ENCODE results near the gene CD24. TPM values are rescaled to one million over a fixed set of nuclear protein-coding genes. Genes with fewer than 3 reads are reported as not detected.

The CD24 gene
- total RNA-seq, 1 experiment from 2014 or later = 937 TPM

- Mint-ChIP-seq H3K4me1 (peaks cover 18% of the 10 kb centered on the region), H3K4me3 (no peak overlapping the region), H3K27ac (0 out of 2 replicates have a peak overlapping the region, but pooled peaks have one; percentile 21), H3K27me3 (ENCODE audit: low read depth) (no peaks in the 10 kb centered on the region), H3K36me3 (peaks cover 37% of the 10 kb centered on the region), H3K9me3 (peaks cover 16% of the 10 kb centered on the region)
- ATAC-seq (peak; percentile 22), DNase-seq (ENCODE audit: low spot score) (no peak)
- ChIA-PET CTCF (interaction anchor here (0.7 to 1.4 kb wide), 3 partner anchors 12 to 360 kb away, joined by 3 to 5 read pairs (median 4); no protein-coding TSS in a partner anchor), POLR2A (interaction anchor here (0.6 to 1.1 kb wide), 2 partner anchors 72 to 233 kb away, joined by 3 read pairs; no protein-coding TSS in a partner anchor)
- TF ChIP-seq PRRX2 (CRISPR knock-in tag; IDR thresholded peaks at IDR 0.05) (peak; percentile 69; the same call in 1 of the 2 replicates), ELF4 (CRISPR knock-in tag; IDR thresholded peaks at IDR 0.05; ENCODE audit: low read depth) (no peak)
Observed at GRCh38 chr6:106967936-106968555, 6.5 kb downstream of the CD24 start.

- CTCF ChIA-PET = interaction anchor here (0.7 to 1.6 kb wide), 4 partner anchors 13 to 273 kb away, joined by 3 to 5 read pairs (median 4); no protein-coding TSS in a partner anchor
Observed at GRCh38 chr6:106966671-106967640, 7.6 kb downstream of the CD24 start.

GRCh38 chr6:106966229-106966628 is 8.3 kb downstream of the CD24 start:
- H3K36me3 Mint-ChIP-seq = peaks cover 20% of the 10 kb centered on the region
- H3K9me3 Mint-ChIP-seq = peaks cover 16% of the 10 kb centered on the region
- POLR2A ChIA-PET = no interaction called here
- ATAC-seq (no peak), DNase-seq (ENCODE audit: low spot score) (no peak)
- no peak for TF ChIP-seq TP53 (CRISPR knock-in tag; IDR thresholded peaks at IDR 0.05)
- CTCF ChIA-PET = interaction anchor here (1.0 to 1.6 kb wide), 3 partner anchors 14 to 272 kb away, joined by 3 to 5 read pairs (median 3); no protein-coding TSS in a partner anchor
- no peak overlapping the region for H3K4me3 Mint-ChIP-seq
- H3K27ac Mint-ChIP-seq = no peak overlapping the region
- H3K27me3 Mint-ChIP-seq (ENCODE audit: low read depth) = no peaks in the 10 kb centered on the region
- peaks cover 7% of the 10 kb centered on the region; the same call in 1 of the 2 replicates for H3K4me1 Mint-ChIP-seq

More at GRCh38 chr6:106966671-106967640, 7.6 kb downstream of the CD24 start:
- TF ChIP-seq CREM (CRISPR knock-in tag; IDR thresholded peaks at IDR 0.05) = 0 out of 2 replicates have a peak, but pooled peaks have one; percentile 22
- TF ChIP-seq JUN (CRISPR knock-in tag; IDR thresholded peaks at IDR 0.05) = no peak
- Mint-ChIP-seq H3K4me1 (peaks cover 12% of the 10 kb centered on the region), H3K27me3 (ENCODE audit: low read depth) (no peaks in the 10 kb centered on the region), H3K4me3 (no peak overlapping the region), H3K36me3 (peaks cover 26% of the 10 kb centered on the region), H3K9me3 (peaks cover 16% of the 10 kb centered on the region), H3K27ac (peak overlapping the region; percentile 4; the same call in 1 of the 2 replicates)
- no peak for DNase-seq (ENCODE audit: low spot score)
- POLR2A ChIA-PET = no interaction called here
- ATAC-seq = peak; percentile 10

GRCh38 chr6:106964954-106965353 is 9.6 kb downstream of the CD24 start:
- DNase-seq (ENCODE audit: low spot score) = no peak
- Mint-ChIP-seq H3K27me3 (ENCODE audit: low read depth) (no peaks in the 10 kb centered on the region), H3K36me3 (peaks cover 10% of the 10 kb centered on the region), H3K27ac (no peak overlapping the region), H3K9me3 (peaks cover 16% of the 10 kb centered on the region), H3K4me1 (0 out of 2 replicates have a peak, but pooled peaks cover 3% of the 10 kb centered on the region), H3K4me3 (no peak overlapping the region)
- TF ChIP-seq PREB (CRISPR knock-in tag; IDR thresholded peaks at IDR 0.05; ENCODE audit: borderline replicate concordance) (no peak), SMAD3 (CRISPR knock-in tag; IDR thresholded peaks at IDR 0.05; ENCODE audit: borderline replicate concordance) (no peak), FOXP1 (CRISPR knock-in tag; IDR thresholded peaks at IDR 0.05; ENCODE audit: borderline replicate concordance) (no peak), ZNF121 (CRISPR knock-in tag; IDR thresholded peaks at IDR 0.05) (no peak)
- no peak for ATAC-seq
- CTCF ChIA-PET = interaction anchor here (1.6 kb wide), 1 partner anchor 15 kb away, joined by 5 read pairs; no protein-coding TSS in a partner anchor
- POLR2A ChIA-PET = no interaction called here

- no peaks in the 10 kb centered on the region for H3K27me3 Mint-ChIP-seq (ENCODE audit: low read depth)
- no peaks in the 10 kb centered on the region for H3K4me1 Mint-ChIP-seq
- H3K9me3 Mint-ChIP-seq = peaks cover 14% of the 10 kb centered on the region
- no peak overlapping the region for H3K27ac Mint-ChIP-seq
- ATAC-seq (no peak), DNase-seq (ENCODE audit: low spot score) (no peak)
- CTCF ChIA-PET = interaction anchor here (1.0 kb wide), 1 partner anchor 15 kb away, joined by 3 read pairs; no protein-coding TSS in a partner anchor
- peaks cover 3% of the 10 kb centered on the region for H3K36me3 Mint-ChIP-seq
- no peak overlapping the region for H3K4me3 Mint-ChIP-seq
- POLR2A ChIA-PET = no interaction called here
- TF ChIP-seq JAZF1 (CRISPR knock-in tag; IDR thresholded peaks at IDR 0.05) (no peak), GTF2I (CRISPR knock-in tag; conservative IDR thresholded peaks at IDR 0.05) (no peak), ZNF425 (CRISPR knock-in tag; conservative IDR thresholded peaks at IDR 0.05) (no peak), FOXP4 (CRISPR knock-in tag; IDR thresholded peaks at IDR 0.05) (no peak)
Observed at GRCh38 chr6:106964099-106964498, 10.4 kb downstream of the CD24 start.
